ENCODE results near the gene RTL9.

The RTL9 gene

GRCh38 chrX:110389570-110389969, 30.9 kb downstream of the RTL9 start:
- no peak overlapping the region for H3K27ac ChIP-seq
- TF ChIP-seq CTCF (IDR thresholded peaks at IDR 0.05; ENCODE audit: low read depth, low read length): no peak
- no peak overlapping the region for H3K4me3 ChIP-seq (ENCODE audit: low read depth, low read length)
- H3K27me3 ChIP-seq (ENCODE audit: insufficient read depth, low read depth, severe bottlenecking): peaks cover 45% of the 10 kb centered on the region
- no peaks in the 10 kb centered on the region for H3K36me3 ChIP-seq
- DNase-seq: no peak
- no peaks in the 10 kb centered on the region for H3K9me3 ChIP-seq (ENCODE audit: severe bottlenecking)

- Histone ChIP-seq H3K36me3 (no peaks in the 10 kb centered on the region), H3K4me3 (ENCODE audit: low read depth, low read length) (no peak overlapping the region), H3K9me3 (ENCODE audit: severe bottlenecking) (no peaks in the 10 kb centered on the region), H3K27me3 (ENCODE audit: insufficient read depth, low read depth, severe bottlenecking) (peaks cover 57% of the 10 kb centered on the region), H3K27ac (no peak overlapping the region)
- TF ChIP-seq CTCF (IDR thresholded peaks at IDR 0.05; ENCODE audit: low read depth, low read length): no peak
- DNase-seq: no peak
Observed at GRCh38 chrX:110391086-110391485, 32.4 kb downstream of the RTL9 start.

- DNase-seq: no peak
- Histone ChIP-seq H3K27me3 (ENCODE audit: insufficient read depth, low read depth, severe bottlenecking) (peaks cover 58% of the 10 kb centered on the region), H3K9me3 (ENCODE audit: severe bottlenecking) (no peaks in the 10 kb centered on the region), H3K4me3 (ENCODE audit: low read depth, low read length) (no peak overlapping the region), H3K27ac (no peak overlapping the region), H3K36me3 (no peaks in the 10 kb centered on the region)
- TF ChIP-seq CTCF (IDR thresholded peaks at IDR 0.05; ENCODE audit: low read depth, low read length): no peak
Observed at GRCh38 chrX:110394651-110395050, 36.0 kb downstream of the RTL9 start.

- no peak for DNase-seq
- no peak for TF ChIP-seq CTCF (IDR thresholded peaks at IDR 0.05; ENCODE audit: low read depth, low read length)
- Histone ChIP-seq H3K27ac (no peak overlapping the region), H3K36me3 (no peaks in the 10 kb centered on the region), H3K27me3 (ENCODE audit: insufficient read depth, low read depth, severe bottlenecking) (peaks cover 60% of the 10 kb centered on the region), H3K4me3 (ENCODE audit: low read depth, low read length) (no peak overlapping the region), H3K9me3 (ENCODE audit: severe bottlenecking) (no peaks in the 10 kb centered on the region)
Observed at GRCh38 chrX:110395877-110396276, 37.2 kb downstream of the RTL9 start.

DNA sequence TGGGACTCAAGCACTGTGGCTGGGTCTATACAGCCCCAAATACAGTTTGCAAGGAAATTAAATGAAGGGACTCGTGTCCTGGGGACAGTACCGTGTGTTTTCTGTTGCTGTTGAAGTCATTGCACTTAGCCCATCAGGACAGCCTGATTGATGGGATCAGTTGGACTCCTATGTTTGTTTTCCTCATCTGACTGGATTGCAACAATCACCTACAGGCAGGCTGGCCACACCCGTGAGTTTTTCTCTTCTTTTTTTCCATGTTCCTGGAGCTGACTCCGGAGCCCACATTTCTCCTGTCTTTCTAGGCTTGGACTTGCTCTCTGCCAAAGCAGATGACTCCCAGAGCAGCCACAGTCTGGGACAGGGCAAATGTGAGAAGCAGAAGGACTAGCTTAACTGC, 38.1 kb downstream of the RTL9 start:
- TF ChIP-seq CTCF (IDR thresholded peaks at IDR 0.05; ENCODE audit: low read depth, low read length): no peak
- Histone ChIP-seq H3K9me3 (ENCODE audit: severe bottlenecking) (no peaks in the 10 kb centered on the region), H3K27me3 (ENCODE audit: insufficient read depth, low read depth, severe bottlenecking) (peaks cover 62% of the 10 kb centered on the region), H3K36me3 (no peaks in the 10 kb centered on the region), H3K27ac (no peak overlapping the region), H3K4me3 (ENCODE audit: low read depth, low read length) (no peak overlapping the region)
- DNase-seq: no peak

- peaks cover 68% of the 10 kb centered on the region for H3K27me3 ChIP-seq (ENCODE audit: insufficient read depth, low read depth, severe bottlenecking)
- H3K9me3 ChIP-seq (ENCODE audit: severe bottlenecking): no peaks in the 10 kb centered on the region
- no peak for DNase-seq
- no peaks in the 10 kb centered on the region for H3K36me3 ChIP-seq
- H3K4me3 ChIP-seq (ENCODE audit: low read depth, low read length): no peak overlapping the region
- no peak overlapping the region for H3K27ac ChIP-seq
- TF ChIP-seq CTCF (IDR thresholded peaks at IDR 0.05; ENCODE audit: low read depth, low read length): no peak
Observed at GRCh38 chrX:110397339-110397738, 38.7 kb downstream of the RTL9 start.

All from WERI-Rb-1 (cell line).